CD4-positive, alpha-beta T cell treated with Interleukin-17A for 1 hour (primary cell): ENCODE data around the gene GRB10.

Experiments
- DNase-seq: peaks from one replicate; pipeline ENCODE4 v3.0.0-alpha.2; 2020

The GRB10 gene

GRCh38 chr7:50782375-50783208, at the start of gene GRB10:
Gene GRB10 (minus strand): TSS chr7:50782896. CDS start chr7:50732322, 50,574 bp downstream.
- DNase-seq = no peak

- no peak for DNase-seq
Observed at GRCh38 chr7:50828801-50829200, 46.1 kb upstream of the GRB10 start.

- no peak for DNase-seq
Observed at GRCh38 chr7:50828116-50828515, 45.4 kb upstream of the GRB10 start.

- DNase-seq = no peak
Observed at GRCh38 chr7:50827281-50827680, 44.6 kb upstream of the GRB10 start.

GRCh38 chr7:50826371-50827172, 43.9 kb upstream of the GRB10 start:
- no peak for DNase-seq

- DNase-seq = no peak
Observed at GRCh38 chr7:50825465-50825864, 42.8 kb upstream of the GRB10 start.

- DNase-seq = no peak
Observed at GRCh38 chr7:50824882-50825281, 42.2 kb upstream of the GRB10 start.

GRCh38 chr7:50822706-50823105, 40.0 kb upstream of the GRB10 start:
- no peak for DNase-seq

- DNase-seq = no peak
Observed at GRCh38 chr7:50822110-50822509, 39.4 kb upstream of the GRB10 start.

- DNase-seq = no peak
Observed at GRCh38 chr7:50821457-50822008, 38.8 kb upstream of the GRB10 start.

- no peak for DNase-seq
Observed at GRCh38 chr7:50818324-50818723, 35.6 kb upstream of the GRB10 start.

- DNase-seq = no peak
Observed at GRCh38 chr7:50817561-50817960, 34.9 kb upstream of the GRB10 start.

- no peak for DNase-seq
Observed at GRCh38 chr7:50815138-50815537, 32.4 kb upstream of the GRB10 start.

GRCh38 chr7:50814166-50814565, 31.5 kb upstream of the GRB10 start:
- no peak for DNase-seq

- no peak for DNase-seq
Observed at GRCh38 chr7:50812841-50813475, 30.3 kb upstream of the GRB10 start.

- no peak for DNase-seq
Observed at GRCh38 chr7:50812094-50812493, 29.4 kb upstream of the GRB10 start.

GRCh38 chr7:50808282-50808888, 25.7 kb upstream of the GRB10 start:
- no peak for DNase-seq

GRCh38 chr7:50807026-50807730, 24.5 kb upstream of the GRB10 start:
- DNase-seq = no peak

- no peak for DNase-seq
Observed at GRCh38 chr7:50806143-50806542, 23.4 kb upstream of the GRB10 start.

- no peak for DNase-seq
Observed at GRCh38 chr7:50805447-50806125, 22.9 kb upstream of the GRB10 start.
